ENCODE measurements around the gene ENDOG. TPM values are rescaled to one million over a fixed set of nuclear protein-coding genes. Genes with fewer than 3 reads are reported as not detected.

ENDOG gene
- total and polyA plus RNA-seq, 12 donors = 40.9 to 98.8 (median 52.2) TPM

- Histone ChIP-seq H3K27ac (no peak overlapping the region), H3K4me1 (no peaks in the 10 kb centered on the region), H3K27me3 (no peaks in the 10 kb centered on the region), H3K4me3 (no peak overlapping the region), H3K36me3 (peaks cover 0 to 47% (median 21%) of the 10 kb centered on the region in 9 donors), H3K9me3 (no peaks in the 10 kb centered on the region)
- DNase-seq (no peak), ATAC-seq (peak in 4 of 8 donors; percentile 6 to 20 (median 16))
- intact Hi-C loops (cut with DNase I) = no loop called here
- 76 to 78% methylated on average over 2 of the region's 2 CpGs for WGBS, 2 donors
- TF ChIP-seq CTCF (IDR thresholded peaks at IDR 0.05) = no peak
These were observed 8.5 kb upstream of the ENDOG start for GRCh38 chr9:128809831-128810230.

- no peak overlapping the region for H3K27ac ChIP-seq
- intact Hi-C loops (cut with DNase I) = no loop called here
- no peak for DNase-seq
- 81 to 92% methylated on average over 5 of the region's 5 CpGs for WGBS, 2 donors
- no peak overlapping the region for H3K4me3 ChIP-seq
- no peak for ATAC-seq
- peaks cover 0 to 36% (median 19%) of the 10 kb centered on the region in 9 donors for H3K36me3 ChIP-seq
- TF ChIP-seq CTCF (IDR thresholded peaks at IDR 0.05) = no peak
- H3K27me3 ChIP-seq = no peaks in the 10 kb centered on the region
- no peaks in the 10 kb centered on the region for H3K4me1 ChIP-seq
- H3K9me3 ChIP-seq = no peaks in the 10 kb centered on the region
These were observed 7.4 kb upstream of the ENDOG start for GRCh38 chr9:128810873-128811272.

- ATAC-seq = peak in 3 of 8 donors; percentile 1 to 6 (median 3)
- Histone ChIP-seq H3K36me3 (peaks cover 0 to 32% (median 10%) of the 10 kb centered on the region in 9 donors), H3K4me3 (peak overlapping the region; percentile 60 to 83 (median 70)), H3K27ac (peak overlapping the region; percentile 85 to 96 (median 92)), H3K9me3 (no peaks in the 10 kb centered on the region), H3K27me3 (no peaks in the 10 kb centered on the region), H3K4me1 (peaks cover 6 to 22% (median 16%) of the 10 kb centered on the region in 9 donors)
- no peak for TF ChIP-seq CTCF (IDR thresholded peaks at IDR 0.05)
- peak in 1 of 2 donors; percentile 49 for DNase-seq
- WGBS, 2 donors = 3 to 5% methylated on average over 90 of the region's 90 CpGs
- intact Hi-C loops (cut with DNase I) = loop anchor here in 1 of 10 donors (2.0 kb wide), 1 partner anchor 32 kb away; the partner anchor contains the start of gene TBC1D13
These were observed 777 bp downstream of the ENDOG start for GRCh38 chr9:128818839-128819715.

- Histone ChIP-seq H3K27ac (peak overlapping the region in 6 of 10 donors; percentile 14 to 94 (median 32)), H3K9me3 (no peaks in the 10 kb centered on the region), H3K27me3 (no peaks in the 10 kb centered on the region), H3K36me3 (peaks cover 0 to 41% (median 10%) of the 10 kb centered on the region in 9 donors), H3K4me3 (peak overlapping the region in 7 of 10 donors; percentile 60 to 83 (median 71)), H3K4me1 (peaks cover 6 to 22% (median 16%) of the 10 kb centered on the region in 9 donors)
- peak; percentile 45 to 72 for DNase-seq
- ATAC-seq = peak in 7 of 8 donors; percentile 21 to 62 (median 54)
- TF ChIP-seq CTCF (IDR thresholded peaks at IDR 0.05) = no peak
- intact Hi-C loops (cut with DNase I) = loop anchor here in 1 of 10 donors (2.0 kb wide), 1 partner anchor 33 kb away; the partner anchor contains the start of gene TBC1D13
- 39 to 44% methylated on average over 18 of the region's 18 CpGs for WGBS, 2 donors
These were observed 1.7 kb downstream of the ENDOG start for GRCh38 chr9:128819716-128820664.

All from heart right ventricle (tissue), 16 donors.